Uterus (tissue), 4 donors: ENCODE data around the gene FNDC10. TPM values are rescaled to one million over a fixed set of nuclear protein-coding genes. Genes with fewer than 3 reads are reported as not detected.
A peak's percentile ranks its signal among the peaks of the same experiment; 100 is the strongest.
"Not testable (repeated sequence)": the region's sequence is repeated elsewhere in the genome, so short reads cannot be mapped to it uniquely, and the experiment has no call there.

Source experiments
- DNase-seq, 2 donors: peaks; one replicate each; pipeline ENCODE4 v3.0.0-alpha.2; 2019 to 2020
- H3K27ac ChIP-seq, 2 donors: fragments of 200-600 bp; sonication (generic); 1 replicate in 1 of 2; 2 replicates in 1 of 2; pipeline ENCODE4 v1.5.1; 2016 to 2018
- H3K27me3 ChIP-seq, 2 donors: fragments of 200-600 bp; sonication (generic); one replicate each; pipeline ENCODE4 v1.5.1; 2018 to 2019; ENCODE audit warnings: control low read depth in 1 of 2
- H3K36me3 ChIP-seq, 2 donors: fragments of 200-600 bp; sonication (generic); one replicate each; pipeline ENCODE4 v1.5.1; 2019; ENCODE audit warnings: control low read depth in 1 of 2
- H3K4me1 ChIP-seq, 2 donors: fragments of 200-600 bp; sonication (generic); one replicate each; pipeline ENCODE4 v1.5.1; 2018 to 2019; ENCODE audit warnings: control low read depth in 1 of 2
- H3K4me3 ChIP-seq, 2 donors: fragments of 200-600 bp; sonication (generic); 1 replicate in 1 of 2; 2 replicates in 1 of 2; pipeline ENCODE4 v1.5.1; 2018 to 2019; ENCODE audit warnings: mild to moderate bottlenecking in 1 of 2
- H3K9me3 ChIP-seq, 2 donors: fragments of 200-600 bp; sonication (generic); one replicate each; pipeline ENCODE4 v1.5.1; 2019; ENCODE audit warnings: control low read depth in 1 of 2
- CTCF ChIP-seq, 4 experiments: fragments of 200-600 bp in 2 of 4; fragments of 450-650 bp in 2 of 4; sonication (generic) in 2 of 4; IDR thresholded peaks; one replicate each; pipeline ENCODE4 v1.5.1; 2016 to 2019; ENCODE audit warnings: antibody characterized with exemption in 4 of 4, mild to moderate bottlenecking in 2 of 4, moderate library complexity in 1 of 4
- POLR2A ChIP-seq, 2 donors: fragments of 450-650 bp; IDR thresholded peaks; one replicate each; pipeline ENCODE4 v1.6.1; 2016; ENCODE audit warnings: antibody characterized with exemption in 2 of 2, mild to moderate bottlenecking in 1 of 2, moderate library complexity in 1 of 2
- intact Hi-C: fragments of 100-400 bp; cut with DNase I; formaldehyde crosslinking; loops from one replicate; pipeline ENCODE4 v1.15.1; 2023; ENCODE audit warnings: low total_unique reads
- total RNA-seq, 4 donors: library from RNA; depleted of rRNA in 3 of 4; stranded (reverse); fragments of >200 nt in 3 of 4; gene quantifications; one replicate each; pipeline versions ENCODE4 v1.1.0 to v1.2.4, GENCODE V29; 2014 to 2023
- donor health status: DM: yes; HTN: yes; CAD: no.

Gene FNDC10
- total RNA-seq = under 1 TPM in 2 of 4 donors, not detected in 2; 0.40 to 0.48 TPM

GRCh38 chr1:1599935-1600860 is at the start of gene FNDC10:
FNDC10 (minus strand) TSS chr1:1600135; CDS start chr1:1600015, 120 bp downstream.
- peaks cover 0 to 5% of the 10 kb centered on the region in 2 donors for H3K27me3 ChIP-seq
- intact Hi-C loops = no loop called here
- TF ChIP-seq POLR2A (IDR thresholded peaks at IDR 0.05) (no peak), CTCF (IDR thresholded peaks at IDR 0.05) (no peak)

GRCh38 chr1:1648265-1648664 is 48.3 kb upstream of the FNDC10 start:
- DNase-seq = not testable (repeated sequence)

More at GRCh38 chr1:1599935-1600860, at the start of gene FNDC10:
- DNase-seq = no peak
- H3K4me1 ChIP-seq = peaks cover 0 to 4% of the 10 kb centered on the region in 2 donors
- no peaks in the 10 kb centered on the region for H3K36me3 ChIP-seq
- no peaks in the 10 kb centered on the region for H3K9me3 ChIP-seq
- H3K4me3 ChIP-seq = no peak within 1 kb of the TSS
- no peak within 1 kb of the TSS for H3K27ac ChIP-seq

GRCh38 chr1:1647567-1648241 is 47.8 kb upstream of the FNDC10 start:
- H3K27ac ChIP-seq, H3K4me1 ChIP-seq, DNase-seq, H3K27me3 ChIP-seq, H3K36me3 ChIP-seq, intact Hi-C loops, H3K4me3 ChIP-seq, H3K9me3 ChIP-seq: not testable (repeated sequence)

More at GRCh38 chr1:1648265-1648664, 48.3 kb upstream of the FNDC10 start:
- H3K27me3 ChIP-seq, H3K4me1 ChIP-seq, H3K27ac ChIP-seq, intact Hi-C loops, H3K4me3 ChIP-seq, H3K36me3 ChIP-seq, H3K9me3 ChIP-seq: not testable (repeated sequence)

GRCh38 chr1:1646326-1646725 is 46.4 kb upstream of the FNDC10 start:
- DNase-seq, H3K36me3 ChIP-seq, H3K9me3 ChIP-seq, H3K27ac ChIP-seq, intact Hi-C loops, H3K4me1 ChIP-seq, H3K4me3 ChIP-seq, H3K27me3 ChIP-seq: not testable (repeated sequence)

- H3K27ac ChIP-seq, H3K36me3 ChIP-seq, H3K27me3 ChIP-seq, intact Hi-C loops, H3K4me3 ChIP-seq, H3K9me3 ChIP-seq, H3K4me1 ChIP-seq: not testable (repeated sequence)
- DNase-seq = peak in 1 of 2 donors; percentile 4
These were observed 41.0 kb upstream of the FNDC10 start for GRCh38 chr1:1640711-1641461.

GRCh38 chr1:1640081-1640480 is 40.1 kb upstream of the FNDC10 start:
- peak in 1 of 2 donors; percentile 4 for DNase-seq

GRCh38 chr1:1639368-1639767 is 39.4 kb upstream of the FNDC10 start:
- H3K27ac ChIP-seq, H3K4me1 ChIP-seq, H3K36me3 ChIP-seq, H3K27me3 ChIP-seq, H3K9me3 ChIP-seq, H3K4me3 ChIP-seq, intact Hi-C loops: not testable (repeated sequence)
- peak; percentile 9 to 11 for DNase-seq

More at GRCh38 chr1:1640081-1640480, 40.1 kb upstream of the FNDC10 start:
- intact Hi-C loops, H3K4me1 ChIP-seq, H3K27ac ChIP-seq, H3K9me3 ChIP-seq, H3K27me3 ChIP-seq, H3K4me3 ChIP-seq, H3K36me3 ChIP-seq: not testable (repeated sequence)

- not testable (repeated sequence) for H3K36me3 ChIP-seq, H3K27me3 ChIP-seq
These were observed 38.6 kb upstream of the FNDC10 start for GRCh38 chr1:1638528-1638927.

GRCh38 chr1:1637479-1637875 is 37.5 kb upstream of the FNDC10 start:
- H3K4me3 ChIP-seq, H3K9me3 ChIP-seq, H3K36me3 ChIP-seq, intact Hi-C loops, H3K27me3 ChIP-seq, H3K4me1 ChIP-seq, H3K27ac ChIP-seq: not testable (repeated sequence)
- peak in 1 of 2 donors; percentile 7 for DNase-seq

More at GRCh38 chr1:1638528-1638927, 38.6 kb upstream of the FNDC10 start:
- H3K4me1 ChIP-seq, H3K4me3 ChIP-seq, H3K27ac ChIP-seq, H3K9me3 ChIP-seq, intact Hi-C loops: not testable (repeated sequence)
- peak in 1 of 2 donors; percentile 5 for DNase-seq

- H3K27me3 ChIP-seq, H3K36me3 ChIP-seq, H3K9me3 ChIP-seq, H3K4me3 ChIP-seq, H3K27ac ChIP-seq, DNase-seq, H3K4me1 ChIP-seq, intact Hi-C loops: not testable (repeated sequence)
These were observed 36.9 kb upstream of the FNDC10 start for GRCh38 chr1:1636621-1637478.

GRCh38 chr1:1634613-1635012 is 34.7 kb upstream of the FNDC10 start:
- peaks cover 0 to 15% of the 10 kb centered on the region in 2 donors for H3K27me3 ChIP-seq
- intact Hi-C loops, H3K9me3 ChIP-seq, H3K4me3 ChIP-seq, H3K4me1 ChIP-seq, H3K36me3 ChIP-seq, H3K27ac ChIP-seq: not testable (repeated sequence)
- DNase-seq = peak in 1 of 2 donors; percentile 14
